Measurements from ENCODE around the gene ASH1L. TPM values are rescaled to one million over a fixed set of nuclear protein-coding genes. Genes with fewer than 3 reads are reported as not detected.
A peak's percentile ranks its signal among the peaks of the same experiment; 100 is the strongest.

ASH1L gene
- total RNA-seq, 1 donor: 59.8 TPM

- Histone ChIP-seq H3K9me3 (ENCODE audit: low read depth, low read length) (no peaks in the 10 kb centered on the region), H3K4me1 (ENCODE audit: insufficient read depth, low read length) (peaks cover 25% of the 10 kb centered on the region), H3K27me3 (ENCODE audit: insufficient read depth, low read length) (no peaks in the 10 kb centered on the region), H3K4me3 (ENCODE audit: low read length) (peak within 1 kb of the TSS; percentile 87)
Observed at GRCh38 chr1:155308493-155309422, 253.8 kb downstream of the ASH1L start, which contains the start of gene FDPS. TSS of gene FDPS (plus strand) at chr1:155308866. CDS start at chr1:155309790, 924 bp downstream.

GRCh38 chr1:155307247-155307740, 255.3 kb downstream of the ASH1L start:
- H3K4me1 ChIP-seq (ENCODE audit: insufficient read depth, low read length): peaks cover 25% of the 10 kb centered on the region
- H3K4me3 ChIP-seq (ENCODE audit: low read length): no peak overlapping the region
- H3K9me3 ChIP-seq (ENCODE audit: low read depth, low read length): no peaks in the 10 kb centered on the region
- H3K27me3 ChIP-seq (ENCODE audit: insufficient read depth, low read length): no peaks in the 10 kb centered on the region

GRCh38 chr1:155305881-155306391, 256.7 kb downstream of the ASH1L start:
- no peak overlapping the region for H3K4me3 ChIP-seq (ENCODE audit: low read length)
- peaks cover 25% of the 10 kb centered on the region for H3K4me1 ChIP-seq (ENCODE audit: insufficient read depth, low read length)
- H3K27me3 ChIP-seq (ENCODE audit: insufficient read depth, low read length): no peaks in the 10 kb centered on the region
- H3K9me3 ChIP-seq (ENCODE audit: low read depth, low read length): no peaks in the 10 kb centered on the region

GRCh38 chr1:155304558-155305063, 258.0 kb downstream of the ASH1L start:
- no peaks in the 10 kb centered on the region for H3K27me3 ChIP-seq (ENCODE audit: insufficient read depth, low read length)
- no peaks in the 10 kb centered on the region for H3K9me3 ChIP-seq (ENCODE audit: low read depth, low read length)
- H3K4me3 ChIP-seq (ENCODE audit: low read length): no peak overlapping the region
- peaks cover 15% of the 10 kb centered on the region for H3K4me1 ChIP-seq (ENCODE audit: insufficient read depth, low read length)

- peaks cover 2% of the 10 kb centered on the region for H3K27me3 ChIP-seq (ENCODE audit: insufficient read depth, low read length)
- no peak within 1 kb of the TSS for H3K4me3 ChIP-seq (ENCODE audit: low read length)
- no peaks in the 10 kb centered on the region for H3K4me1 ChIP-seq (ENCODE audit: insufficient read depth, low read length)
- H3K9me3 ChIP-seq (ENCODE audit: low read depth, low read length): no peaks in the 10 kb centered on the region
Observed at GRCh38 chr1:155301342-155301841, 261.2 kb downstream of the ASH1L start, which contains the start of gene PKLR. TSS of gene PKLR (minus strand) at chr1:155301438. CDS start at chr1:155301395, 43 bp downstream.

GRCh38 chr1:155300553-155301329, 261.9 kb downstream of the ASH1L start:
- Histone ChIP-seq H3K4me1 (ENCODE audit: insufficient read depth, low read length) (no peaks in the 10 kb centered on the region), H3K27me3 (ENCODE audit: insufficient read depth, low read length) (peaks cover 6% of the 10 kb centered on the region), H3K4me3 (ENCODE audit: low read length) (no peak overlapping the region), H3K9me3 (ENCODE audit: low read depth, low read length) (no peaks in the 10 kb centered on the region)

GRCh38 chr1:155300024-155300423, 262.6 kb downstream of the ASH1L start:
- peaks cover 3% of the 10 kb centered on the region for H3K4me1 ChIP-seq (ENCODE audit: insufficient read depth, low read length)
- peaks cover 12% of the 10 kb centered on the region for H3K27me3 ChIP-seq (ENCODE audit: insufficient read depth, low read length)
- no peak overlapping the region for H3K4me3 ChIP-seq (ENCODE audit: low read length)
- no peaks in the 10 kb centered on the region for H3K9me3 ChIP-seq (ENCODE audit: low read depth, low read length)

- peaks cover 4% of the 10 kb centered on the region for H3K4me1 ChIP-seq (ENCODE audit: insufficient read depth, low read length)
- H3K4me3 ChIP-seq (ENCODE audit: low read length): no peak overlapping the region
- H3K9me3 ChIP-seq (ENCODE audit: low read depth, low read length): no peaks in the 10 kb centered on the region
- peaks cover 23% of the 10 kb centered on the region for H3K27me3 ChIP-seq (ENCODE audit: insufficient read depth, low read length)
Observed at GRCh38 chr1:155297384-155297783, 265.2 kb downstream of the ASH1L start.

GRCh38 chr1:155296661-155297060, 265.9 kb downstream of the ASH1L start:
- Histone ChIP-seq H3K4me3 (ENCODE audit: low read length) (no peak overlapping the region), H3K27me3 (ENCODE audit: insufficient read depth, low read length) (peaks cover 23% of the 10 kb centered on the region), H3K4me1 (ENCODE audit: insufficient read depth, low read length) (peaks cover 4% of the 10 kb centered on the region), H3K9me3 (ENCODE audit: low read depth, low read length) (no peaks in the 10 kb centered on the region)

GRCh38 chr1:155295942-155296267, 266.7 kb downstream of the ASH1L start:
- Histone ChIP-seq H3K27me3 (ENCODE audit: insufficient read depth, low read length) (peaks cover 23% of the 10 kb centered on the region), H3K9me3 (ENCODE audit: low read depth, low read length) (no peaks in the 10 kb centered on the region), H3K4me3 (ENCODE audit: low read length) (no peak overlapping the region), H3K4me1 (ENCODE audit: insufficient read depth, low read length) (peaks cover 4% of the 10 kb centered on the region)

- H3K4me1 ChIP-seq (ENCODE audit: insufficient read depth, low read length): peaks cover 4% of the 10 kb centered on the region
- no peaks in the 10 kb centered on the region for H3K9me3 ChIP-seq (ENCODE audit: low read depth, low read length)
- peaks cover 23% of the 10 kb centered on the region for H3K27me3 ChIP-seq (ENCODE audit: insufficient read depth, low read length)
- no peak overlapping the region for H3K4me3 ChIP-seq (ENCODE audit: low read length)
Observed at GRCh38 chr1:155295183-155295941, 267.2 kb downstream of the ASH1L start.

GRCh38 chr1:155294520-155295182, 268.0 kb downstream of the ASH1L start:
- Histone ChIP-seq H3K9me3 (ENCODE audit: low read depth, low read length) (no peaks in the 10 kb centered on the region), H3K27me3 (ENCODE audit: insufficient read depth, low read length) (peaks cover 23% of the 10 kb centered on the region), H3K4me3 (ENCODE audit: low read length) (no peak overlapping the region), H3K4me1 (ENCODE audit: insufficient read depth, low read length) (peaks cover 4% of the 10 kb centered on the region)

GRCh38 chr1:155293086-155293749, 269.4 kb downstream of the ASH1L start:
- H3K27me3 ChIP-seq (ENCODE audit: insufficient read depth, low read length): peaks cover 23% of the 10 kb centered on the region
- peaks cover 4% of the 10 kb centered on the region for H3K4me1 ChIP-seq (ENCODE audit: insufficient read depth, low read length)
- no peaks in the 10 kb centered on the region for H3K9me3 ChIP-seq (ENCODE audit: low read depth, low read length)
- no peak overlapping the region for H3K4me3 ChIP-seq (ENCODE audit: low read length)
